Right atrium auricular region (tissue), 2 donors: ENCODE data around the gene DNAH2. TPM values are rescaled to one million over a fixed set of nuclear protein-coding genes. Genes with fewer than 3 reads are reported as not detected.

Source experiments
- DNase-seq: peaks from one replicate; pipeline ENCODE4 v3.0.0-alpha.2; 2019; ENCODE audit warnings: low spot score
- H3K27ac ChIP-seq, 2 donors: fragments of 200-600 bp; sonication (generic); 1 replicate in 1 of 2; 2 replicates in 1 of 2; pipeline ENCODE4 v1.5.1; 2016 to 2019
- H3K27me3 ChIP-seq, 2 donors: fragments of 200-600 bp; sonication (generic); one replicate each; pipeline versions ENCODE4 v1.5.1 to v1.6.0; 2017 to 2019
- H3K36me3 ChIP-seq: fragments of 200-600 bp; sonication (generic); one replicate; pipeline ENCODE4 v1.5.1; 2016
- H3K4me1 ChIP-seq, 2 donors: fragments of 200-600 bp; sonication (generic); one replicate each; pipeline versions ENCODE4 v1.5.1 to v1.6.0; 2017 to 2019
- H3K4me3 ChIP-seq, 2 donors: fragments of 200-600 bp; sonication (generic); 1 replicate in 1 of 2; 2 replicates in 1 of 2; pipeline ENCODE4 v1.5.1; 2017 to 2019; ENCODE audit warnings: mild to moderate bottlenecking in 1 of 2, moderate library complexity in 1 of 2
- H3K9me3 ChIP-seq, 2 donors: fragments of 200-600 bp; sonication (generic); one replicate each; pipeline ENCODE4 v1.5.1; 2019
- CTCF ChIP-seq, 2 donors: fragments of 200-600 bp; sonication (generic); IDR thresholded peaks; one replicate each; pipeline ENCODE4 v1.5.1; 2019; ENCODE audit warnings: antibody characterized with exemption in 2 of 2
- total RNA-seq, 2 donors: library from RNA; depleted of rRNA; stranded (reverse); fragments of >200 nt; gene quantifications; one replicate each; pipeline ENCODE4 v1.1.0, GENCODE V29; 2016

Gene DNAH2
- total RNA-seq, 2 donors from 2014 or later = 0.08 TPM; not detected in 1

DNA sequence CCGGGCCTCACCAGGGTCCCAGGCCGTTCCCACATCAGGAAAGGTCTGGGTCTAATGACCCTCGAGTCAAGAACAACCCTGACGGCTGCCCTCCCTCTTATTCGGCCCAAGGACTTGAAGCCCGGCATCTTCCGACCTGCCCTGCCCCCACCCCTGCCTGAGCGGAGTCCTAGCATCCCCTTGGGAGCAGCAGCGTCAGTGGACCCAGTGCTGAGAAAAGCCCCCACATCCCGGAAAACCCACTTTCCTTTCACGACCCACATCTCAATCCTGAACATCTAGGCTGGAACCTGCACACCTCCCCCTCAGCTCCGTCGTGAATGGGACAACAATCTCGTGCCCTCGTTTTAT is 138.1 kb downstream of the DNAH2 start:
- DNase-seq = no peak
- Histone ChIP-seq H3K27ac (peak overlapping the region; percentile 90 to 98), H3K9me3 (no peaks in the 10 kb centered on the region), H3K4me3 (peak overlapping the region; percentile 62 to 64), H3K36me3 (peaks cover 29% of the 10 kb centered on the region), H3K4me1 (peaks cover 0 to 51% of the 10 kb centered on the region in 2 donors), H3K27me3 (no peaks in the 10 kb centered on the region)
- TF ChIP-seq CTCF (IDR thresholded peaks at IDR 0.05) = no peak

DNA sequence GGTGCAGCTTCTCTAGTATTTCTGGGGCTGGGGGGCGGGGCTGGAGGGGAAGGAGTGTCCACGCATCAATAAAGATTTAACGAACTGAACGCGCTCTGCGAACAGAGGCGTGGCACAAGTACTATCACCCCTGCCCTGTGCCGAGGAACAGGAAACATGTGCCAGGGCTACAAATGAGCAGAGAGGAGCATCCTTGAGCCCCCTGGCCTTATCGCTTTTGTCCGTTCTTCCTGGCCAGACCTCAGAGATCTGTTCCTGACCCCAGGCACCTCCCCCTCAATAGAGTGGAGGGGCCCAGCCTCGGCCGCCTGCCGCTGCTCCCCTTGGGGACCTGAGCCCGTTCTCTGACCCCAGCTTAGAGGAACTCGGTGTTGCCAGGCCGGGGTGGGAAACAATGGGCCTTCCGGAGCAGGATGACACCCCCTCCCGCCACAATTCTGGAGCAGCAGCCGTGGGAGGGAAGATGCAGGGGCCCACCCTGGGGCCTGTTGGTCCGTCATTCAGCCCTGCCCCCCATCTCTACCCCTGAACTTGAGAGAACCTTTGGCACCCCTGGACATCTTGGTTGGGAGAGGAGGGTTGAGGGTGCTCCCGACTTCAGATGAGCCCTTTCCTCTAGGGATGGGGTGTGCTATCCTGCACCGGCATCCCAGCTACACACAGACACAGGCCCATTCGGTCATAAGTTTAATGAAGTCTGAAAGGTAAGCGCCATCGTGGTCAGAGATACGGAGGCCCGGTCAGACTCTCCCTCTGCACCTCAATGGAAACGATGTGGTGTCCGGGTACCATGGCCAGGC is 138.7 kb downstream of the DNAH2 start:
- Histone ChIP-seq H3K27ac (peak overlapping the region; percentile 90 to 98), H3K4me1 (peaks cover 0 to 51% of the 10 kb centered on the region in 2 donors), H3K9me3 (no peaks in the 10 kb centered on the region), H3K36me3 (peaks cover 23% of the 10 kb centered on the region), H3K4me3 (peak overlapping the region; percentile 62 to 64), H3K27me3 (no peaks in the 10 kb centered on the region)
- DNase-seq = no peak
- no peak for TF ChIP-seq CTCF (IDR thresholded peaks at IDR 0.05)

DNA sequence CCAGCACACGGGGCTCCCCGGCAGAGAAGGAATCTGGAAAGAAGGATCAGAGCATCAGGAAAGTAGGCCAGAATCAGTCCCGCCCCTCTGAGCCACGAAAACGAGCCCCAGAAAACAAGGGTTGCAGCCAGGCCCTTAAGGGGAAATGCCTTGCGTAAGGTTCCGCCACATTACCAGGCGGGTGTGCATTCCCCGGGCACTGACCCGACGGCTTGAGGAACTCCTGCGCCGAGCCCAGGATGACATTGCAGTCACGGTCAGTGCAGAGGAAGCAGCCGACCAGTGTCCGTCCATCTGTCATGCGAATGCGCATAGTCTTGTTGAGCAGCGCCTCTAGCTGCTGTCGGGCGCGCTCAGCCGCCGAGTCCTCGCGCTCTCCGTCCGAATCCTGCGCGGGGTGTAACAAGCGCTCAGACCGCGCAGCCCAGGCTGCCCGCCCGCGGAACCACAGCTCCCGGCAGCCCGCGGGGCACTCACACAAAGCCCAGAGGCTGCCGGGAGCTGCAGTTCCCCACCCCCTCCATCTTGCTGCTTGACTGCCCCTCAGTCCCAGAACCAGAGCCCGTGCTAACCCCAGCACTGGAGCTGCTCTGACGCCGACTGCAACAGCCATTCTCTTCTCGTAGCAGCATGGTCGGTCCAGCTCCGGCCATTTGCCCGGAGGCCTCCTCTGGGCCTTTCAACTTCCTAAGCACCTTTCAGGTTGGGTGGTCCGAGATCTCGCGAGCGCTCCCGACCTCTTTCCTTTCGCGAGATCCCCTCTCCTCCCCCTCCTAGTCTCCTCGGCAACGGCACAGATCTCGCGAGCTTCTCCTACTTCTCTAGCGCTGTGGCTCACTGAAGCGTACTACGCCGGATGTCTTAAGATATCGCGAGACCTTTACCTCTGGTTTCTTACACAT is 139.5 kb downstream of the DNAH2 start, which contains the start of gene NAA38:
Gene NAA38, minus strand, starts transcription at position 749 of the 902 bp plus-strand sequence. Its CDS starts 96 bp downstream, at position 653.
- Histone ChIP-seq H3K4me3 (peak within 1 kb of the TSS; percentile 62 to 64), H3K36me3 (peaks cover 19% of the 10 kb centered on the region), H3K27me3 (no peaks in the 10 kb centered on the region), H3K4me1 (peaks cover 0 to 47% of the 10 kb centered on the region in 2 donors), H3K27ac (peak within 1 kb of the TSS; percentile 90 to 98), H3K9me3 (no peaks in the 10 kb centered on the region)
- peak in 1 of 2 donors; percentile 74 for TF ChIP-seq CTCF (IDR thresholded peaks at IDR 0.05)
- DNase-seq = peak; percentile 98

DNA sequence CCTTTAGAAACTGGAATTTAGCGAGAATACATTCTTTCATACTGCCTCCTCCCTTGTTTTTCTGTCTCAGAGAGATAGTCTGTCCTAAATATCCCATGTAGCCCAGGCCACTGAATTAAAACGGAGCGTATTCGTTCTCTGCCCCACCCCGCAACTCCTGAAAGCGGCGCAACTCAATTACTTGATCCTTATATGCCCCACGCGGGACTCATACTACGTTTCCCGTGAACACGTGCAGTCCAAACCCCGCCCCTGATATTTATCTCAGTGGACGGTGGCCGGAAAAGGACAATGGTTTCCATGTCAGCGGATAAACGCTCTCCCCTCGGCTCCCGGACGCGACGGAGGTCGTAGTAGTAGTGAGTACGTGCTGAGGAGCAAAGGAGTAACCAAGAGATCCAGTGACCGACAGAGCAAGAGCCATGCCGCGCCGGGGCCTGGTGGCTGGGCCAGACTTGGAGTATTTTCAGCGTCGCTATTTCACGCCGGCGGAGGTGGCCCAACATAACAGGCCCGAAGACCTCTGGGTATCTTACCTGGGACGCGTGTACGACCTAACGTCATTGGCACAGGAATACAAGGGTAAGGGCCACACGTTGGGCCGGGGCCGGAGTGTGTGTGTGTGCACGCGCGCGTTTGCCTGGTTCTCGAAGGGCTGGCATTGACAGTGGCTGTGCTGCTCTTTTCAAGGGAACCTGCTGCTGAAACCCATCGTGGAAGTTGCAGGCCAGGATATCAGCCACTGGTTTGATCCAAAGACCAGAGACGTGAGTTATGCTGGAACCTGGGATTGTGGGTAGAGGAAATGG is 140.4 kb downstream of the DNAH2 start, which contains the start of gene CYB5D1:
Gene CYB5D1, plus strand, starts transcription at position 291 of the 809 bp plus-strand sequence. Its CDS starts 132 bp downstream, at position 423.
- Histone ChIP-seq H3K27me3 (no peaks in the 10 kb centered on the region), H3K4me1 (peaks cover 0 to 42% of the 10 kb centered on the region in 2 donors), H3K9me3 (no peaks in the 10 kb centered on the region), H3K36me3 (peaks cover 10% of the 10 kb centered on the region), H3K4me3 (peak within 1 kb of the TSS; percentile 62 to 64), H3K27ac (peak within 1 kb of the TSS; percentile 90 to 98)
- no peak for TF ChIP-seq CTCF (IDR thresholded peaks at IDR 0.05)
- DNase-seq = peak; percentile 97

DNA sequence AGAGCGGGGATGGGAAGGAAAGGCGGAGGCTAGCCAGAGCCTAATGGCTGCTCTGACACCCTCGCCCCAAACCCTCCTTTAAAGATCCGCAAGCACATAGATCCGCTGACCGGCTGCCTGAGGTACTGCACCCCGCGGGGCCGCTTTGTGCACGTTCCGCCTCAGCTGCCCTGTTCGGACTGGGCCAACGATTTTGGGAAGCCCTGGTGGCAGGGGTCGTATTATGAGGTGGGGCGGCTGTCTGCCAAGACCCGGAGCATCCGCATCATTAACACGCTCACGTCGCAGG is 140.9 kb downstream of the DNAH2 start:
- peaks cover 0 to 42% of the 10 kb centered on the region in 2 donors for H3K4me1 ChIP-seq
- H3K36me3 ChIP-seq = peaks cover 5% of the 10 kb centered on the region
- peak overlapping the region; percentile 90 to 98 for H3K27ac ChIP-seq
- H3K27me3 ChIP-seq = no peaks in the 10 kb centered on the region
- H3K4me3 ChIP-seq = peak overlapping the region; percentile 62 to 64
- TF ChIP-seq CTCF (IDR thresholded peaks at IDR 0.05) = peak in 1 of 2 donors; percentile 58
- H3K9me3 ChIP-seq = no peaks in the 10 kb centered on the region
- DNase-seq = no peak
